HepG2 (cell line): ENCODE results near the gene MPZL3. TPM values are rescaled to one million over a fixed set of nuclear protein-coding genes. Genes with fewer than 3 reads are reported as not detected.

ENCODE experiments used
- GMEB2 ChIP-seq: IDR thresholded peaks from 2 replicates; pipeline ENCODE4 v1.6.1; 2016; ENCODE audit warnings: missing biosample characterization, missing genetic modification reagents, low read depth
- HOXA3 ChIP-seq: sonication (generic); formaldehyde crosslinking; IDR thresholded peaks from 2 replicates; pipeline ENCODE4 v1.5.0; 2020; ENCODE audit warnings: missing genetic modification reagents
- HOXA9 ChIP-seq: sonication (generic); formaldehyde crosslinking; IDR thresholded peaks from 2 replicates; pipeline ENCODE4 v1.8.1; 2022; ENCODE audit warnings: missing genetic modification reagents, mild to moderate bottlenecking, moderate library complexity, borderline replicate concordance
- KDM3A ChIP-seq: IDR thresholded peaks from 2 replicates; pipeline ENCODE4 v1.6.1; 2018; ENCODE audit warnings: low read depth, missing compliant biosample characterization
- KIAA2018 ChIP-seq: sonication (generic); formaldehyde crosslinking; IDR thresholded peaks from 2 replicates; pipeline ENCODE4 v1.5.0; 2020; ENCODE audit warnings: mild to moderate bottlenecking, missing genetic modification reagents, borderline replicate concordance
- MNT ChIP-seq: fragments of 450-650 bp; IDR thresholded peaks from 2 replicates; pipeline ENCODE4 v1.6.1; 2016
- RAD21 ChIP-seq: fragments of 450-650 bp; formaldehyde crosslinking; IDR thresholded peaks from 2 replicates; pipeline ENCODE4 v1.5.0; 2020; ENCODE audit warnings: mild to moderate bottlenecking
- RAD51 ChIP-seq: fragments of 450-650 bp; IDR thresholded peaks from 2 replicates; pipeline ENCODE4 v1.6.1; 2016; ENCODE audit warnings: borderline replicate concordance
- SALL2 ChIP-seq: sonication (generic); formaldehyde crosslinking; IDR thresholded peaks from 2 replicates; pipeline ENCODE4 v1.8.1; 2023; ENCODE audit warnings: mild to moderate bottlenecking, missing genetic modification reagents, inconsistent platforms
- TBX2 ChIP-seq: sonication (generic); formaldehyde crosslinking; IDR thresholded peaks from 2 replicates; pipeline ENCODE4 v1.5.0; 2020; ENCODE audit warnings: missing genetic modification reagents, mild to moderate bottlenecking, borderline replicate concordance
- TEAD3 ChIP-seq: optimal IDR thresholded peaks from 2 replicates; pipeline ENCODE3; 2016; ENCODE audit warnings: borderline replicate concordance
- THAP7 ChIP-seq: sonication (generic); formaldehyde crosslinking; IDR thresholded peaks from 2 replicates; pipeline ENCODE4 v1.8.1; 2023; ENCODE audit warnings: mild to moderate bottlenecking, missing genetic modification reagents
- TOE1 ChIP-seq: sonication (generic); formaldehyde crosslinking; IDR thresholded peaks from 2 replicates; pipeline ENCODE4 v1.4.0; 2020; ENCODE audit warnings: mild to moderate bottlenecking, missing genetic modification reagents
- ZFP62 ChIP-seq: sonication (generic); formaldehyde crosslinking; IDR thresholded peaks from 2 replicates; pipeline ENCODE4 v1.4.0; 2020; ENCODE audit warnings: missing genetic modification reagents
- ZNF205 ChIP-seq: IDR thresholded peaks from 2 replicates; pipeline ENCODE4 v1.6.1; 2018; ENCODE audit warnings: missing biosample characterization, missing genetic modification reagents
- ZNF264 ChIP-seq: sonication (generic); formaldehyde crosslinking; IDR thresholded peaks from 2 replicates; pipeline ENCODE4 v1.4.0; 2020; ENCODE audit warnings: missing genetic modification reagents
- ZNF639 ChIP-seq: conservative IDR thresholded peaks from 2 replicates; pipeline ENCODE4 v1.6.1; 2018; ENCODE audit warnings: missing genetic modification reagents
- polyA plus RNA-seq, 8 experiments: library from polyadenylated mRNA; depleted of rRNA in 3 of 8; stranded (reverse) in 7 of 8; unstranded in 1 of 8; fragments of >200 nt; fragmentation: Illumina TruSeq in 4 of 8; extraction: Trizol in 4 of 8; gene quantifications; 2 replicates each; pipeline versions ENCODE4 v1.2.1 to v1.2.3, GENCODE V29; 2011 to 2016; ENCODE audit warnings: low read depth in 4 of 8, missing spikeins in 1 of 8, mixed read lengths in 1 of 8; ENCODE audit not compliant: insufficient read depth in 1 of 8
- total RNA-seq, 5 experiments: library from RNA; depleted of rRNA; stranded (reverse); fragments of >200 nt; fragmentation: Illumina TruSeq; extraction: Trizol; gene quantifications; 2 replicates each; pipeline ENCODE4 v1.2.3, GENCODE V29; 2016; ENCODE audit warnings: low read depth in 1 of 5

MPZL3 gene
- total and polyA plus RNA-seq, 2 of the 13 experiments (the other 11 are each of a cell fraction or from before 2014, with no cell fraction given) = 5.3 to 9.3 TPM

GRCh38 chr11:118212131-118212725 is 39.9 kb downstream of the MPZL3 start (continued):
- peak; percentile 51; the same call in 1 of the 2 replicates for TF ChIP-seq SALL2 (CRISPR knock-in tag)
- peak; percentile 28; the same call in 1 of the 2 replicates for TF ChIP-seq RAD21
- TF ChIP-seq ZNF639 = peak; percentile 69; the same call in 1 of the 2 replicates
- TF ChIP-seq MNT = peak; percentile 62
- peak; percentile 99 for TF ChIP-seq TBX2 (CRISPR knock-in tag)
- TF ChIP-seq TEAD3 (CRISPR knock-in tag) = peak; percentile 90
- TF ChIP-seq RAD51 = no peak
- TF ChIP-seq HOXA9 (CRISPR knock-in tag) = no peak; the same call in 1 of the 2 replicates
- TF ChIP-seq HOXA3 (CRISPR knock-in tag) = peak; percentile 75
- 0 out of 2 replicates have a peak, but pooled peaks have one; percentile 25 for TF ChIP-seq KDM3A (CRISPR knock-in tag)
- TF ChIP-seq ZFP62 = no peak
- peak; percentile 87 for TF ChIP-seq ZNF264
- TF ChIP-seq TOE1 (CRISPR knock-in tag) = no peak
- 0 out of 2 replicates have a peak, but pooled peaks have one; percentile 55 for TF ChIP-seq THAP7 (CRISPR knock-in tag)
- TF ChIP-seq KIAA2018 (CRISPR knock-in tag) = no peak
- peak; percentile 76; the same call in 1 of the 2 replicates for TF ChIP-seq ZNF205 (CRISPR knock-in tag)
- no peak for TF ChIP-seq GMEB2 (CRISPR knock-in tag)
